HS-27A (cell line): ENCODE results near the gene VCL.
"Not testable (repeated sequence)": the region's sequence is repeated elsewhere in the genome, so short reads cannot be mapped to it uniquely, and the experiment has no call there.

Experiments
- DNase-seq: peaks from one replicate; pipeline ENCODE4 v3.0.0-alpha.2; 2012; ENCODE audit warnings: low read depth, missing footprints

The VCL gene

DNA sequence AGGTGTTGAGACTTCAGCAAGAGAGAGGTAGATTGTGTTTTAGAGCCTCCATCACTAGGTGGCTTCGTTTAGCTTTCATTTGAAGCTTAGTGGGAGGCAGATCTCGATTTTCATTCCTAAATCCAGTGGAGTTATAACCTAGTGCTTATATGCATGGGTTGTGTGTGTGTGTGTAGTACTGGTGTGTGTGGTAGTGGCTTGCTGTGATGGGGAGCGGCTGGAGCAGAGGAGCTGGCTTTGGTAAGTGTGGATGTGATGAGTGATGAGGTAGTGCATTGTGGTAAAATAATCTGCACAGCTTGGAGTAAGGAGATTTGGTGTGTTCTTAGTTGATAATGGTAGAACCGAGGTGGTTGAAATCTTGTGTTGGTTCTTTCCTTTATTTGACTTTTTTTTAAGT lies 109.5 kb downstream of the VCL start:
- DNase-seq: no peak

DNA sequence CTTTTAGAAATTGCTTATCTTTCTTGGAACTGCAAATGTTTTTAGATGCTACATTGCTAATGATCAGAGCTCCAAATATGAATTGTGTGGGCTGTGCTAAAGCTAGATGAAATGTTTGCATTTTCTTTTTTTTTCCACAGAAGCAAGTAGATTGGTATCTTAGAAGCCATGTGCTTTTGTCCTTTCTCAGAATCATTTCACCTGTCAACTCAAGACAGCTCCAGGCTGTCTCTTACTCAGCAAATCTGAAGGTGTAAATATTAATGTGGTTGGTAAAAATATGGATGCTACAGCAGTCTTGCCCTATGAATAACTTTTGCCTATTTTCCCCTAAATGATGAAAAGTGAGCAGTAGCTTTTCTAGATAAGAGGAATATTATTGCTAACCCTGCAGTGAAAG lies 111.5 kb downstream of the VCL start:
- no peak for DNase-seq

GRCh38 chr10:74110120-74110519 lies 112.2 kb downstream of the VCL start:
- DNase-seq: no peak

DNA sequence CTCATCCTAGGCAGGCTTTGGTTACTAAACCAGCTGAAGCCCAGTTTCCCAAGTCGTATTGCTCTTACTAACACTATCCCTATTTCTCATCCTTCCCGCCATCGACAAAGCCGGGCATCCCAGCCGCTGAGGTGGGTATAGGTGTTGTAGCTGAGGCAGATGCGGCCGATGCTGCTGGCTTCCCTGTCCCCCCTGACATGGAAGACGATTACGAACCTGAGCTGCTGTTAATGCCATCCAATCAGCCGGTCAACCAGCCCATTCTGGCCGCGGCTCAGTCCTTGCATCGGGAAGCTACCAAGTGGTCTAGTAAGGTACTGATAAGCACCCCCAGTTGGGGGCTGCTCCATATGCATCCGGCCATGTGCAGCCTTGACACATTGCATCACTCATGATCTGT lies 113.9 kb downstream of the VCL start:
- DNase-seq: no peak

DNA sequence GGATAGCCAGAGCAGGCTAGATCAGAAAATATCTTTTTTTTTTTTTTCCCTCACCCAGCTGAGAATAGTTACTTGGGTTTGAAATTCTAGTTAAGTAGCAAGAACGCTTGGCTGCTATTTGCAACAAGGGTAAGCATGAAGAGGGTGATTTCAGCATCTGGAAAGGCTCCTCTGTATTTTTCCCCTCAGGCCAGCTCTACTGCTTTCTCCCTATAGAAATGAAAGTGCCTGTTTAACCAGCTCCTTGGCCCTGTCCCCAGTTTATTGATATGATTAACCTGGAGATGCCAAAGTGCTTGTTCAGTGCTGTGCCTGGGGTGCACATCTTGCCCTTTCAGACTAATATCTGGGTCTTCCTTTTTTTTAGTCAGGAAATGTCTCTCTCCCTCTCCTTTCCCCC lies 115.6 kb downstream of the VCL start:
- DNase-seq: no peak

- no peak for DNase-seq
Observed at GRCh38 chr10:74114041-74114448, 116.1 kb downstream of the VCL start.

GRCh38 chr10:74117738-74118137 lies 119.8 kb downstream of the VCL start:
- no peak for DNase-seq

DNA sequence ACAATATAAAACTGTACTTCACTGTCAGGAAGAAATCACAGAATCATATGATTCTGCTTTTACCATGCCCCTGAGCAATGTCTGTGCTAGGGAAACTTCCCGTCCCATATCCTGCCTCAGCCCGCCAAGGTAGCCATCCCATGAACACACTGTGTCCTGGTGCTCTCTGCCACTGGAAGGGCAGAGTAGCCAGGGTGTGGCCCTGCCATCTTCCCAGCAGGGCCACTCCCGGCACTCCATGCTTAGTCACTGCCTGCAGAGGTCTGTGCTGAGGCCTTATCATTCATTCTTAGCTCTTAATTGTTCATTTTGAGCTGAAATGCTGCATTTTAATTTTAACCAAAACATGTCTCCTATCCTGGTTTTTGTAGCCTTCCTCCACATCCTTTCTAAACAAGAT lies 120.9 kb downstream of the VCL start:
- DNase-seq: no peak

DNA sequence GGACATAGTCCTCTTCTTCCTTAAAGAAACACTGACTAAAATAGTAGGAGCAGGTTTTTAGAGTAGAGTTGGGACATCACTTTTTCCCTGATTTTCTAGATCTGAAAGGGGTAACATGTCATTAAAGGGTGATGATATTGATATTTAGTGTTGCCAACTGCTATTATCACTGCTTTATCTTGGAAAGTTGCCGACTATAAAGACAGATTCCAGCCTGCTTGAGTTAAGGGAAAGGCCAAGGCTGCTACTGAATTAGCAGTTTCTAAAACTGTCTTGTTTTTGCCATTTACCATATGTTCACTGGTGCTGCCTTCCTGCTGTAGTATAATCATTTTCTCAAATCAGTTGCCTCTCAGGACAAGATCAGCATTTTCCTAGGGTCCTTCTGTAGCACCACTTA lies 123.0 kb downstream of the VCL start:
- no peak for DNase-seq

DNA sequence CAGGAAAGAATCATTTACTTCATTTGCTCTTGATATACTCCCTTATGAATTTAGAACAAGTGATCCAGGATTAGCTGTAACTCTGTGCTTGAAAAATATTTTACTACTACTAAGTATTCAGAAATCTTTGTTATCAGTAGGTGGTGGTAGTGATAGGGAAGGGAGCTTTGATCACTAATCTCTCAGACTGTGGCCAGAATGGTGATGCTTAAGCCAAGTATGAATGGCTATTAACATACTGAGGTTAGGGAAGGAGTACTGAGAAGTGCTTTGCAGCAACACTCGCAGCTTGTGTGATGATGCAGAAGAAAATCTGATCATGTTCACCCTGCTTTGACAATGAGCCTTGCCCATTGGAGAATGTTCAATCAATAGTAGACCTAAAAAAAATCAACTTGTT lies 123.5 kb downstream of the VCL start:
- DNase-seq: no peak

DNA sequence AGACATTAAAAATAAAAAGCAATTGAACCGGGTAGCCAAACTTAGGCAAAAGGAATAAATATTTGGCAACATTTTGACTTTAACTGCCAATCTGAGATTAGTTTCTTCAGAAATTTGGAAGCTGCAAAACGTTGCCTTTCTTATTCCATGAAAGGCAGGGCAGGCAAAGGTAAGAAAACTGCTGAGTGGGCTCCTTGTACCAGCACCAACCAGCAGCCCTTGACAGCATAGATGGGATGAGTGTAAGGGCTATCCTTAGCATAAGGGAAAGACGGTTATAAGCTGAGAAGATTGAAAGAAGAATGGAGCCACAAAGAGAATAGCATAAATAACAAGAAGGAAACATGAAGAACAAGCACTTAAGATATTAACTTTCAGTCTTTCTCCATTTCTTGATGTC lies 124.1 kb downstream of the VCL start:
- DNase-seq: no peak

- no peak for DNase-seq
Observed at GRCh38 chr10:74123081-74123480, 125.2 kb downstream of the VCL start.

DNA sequence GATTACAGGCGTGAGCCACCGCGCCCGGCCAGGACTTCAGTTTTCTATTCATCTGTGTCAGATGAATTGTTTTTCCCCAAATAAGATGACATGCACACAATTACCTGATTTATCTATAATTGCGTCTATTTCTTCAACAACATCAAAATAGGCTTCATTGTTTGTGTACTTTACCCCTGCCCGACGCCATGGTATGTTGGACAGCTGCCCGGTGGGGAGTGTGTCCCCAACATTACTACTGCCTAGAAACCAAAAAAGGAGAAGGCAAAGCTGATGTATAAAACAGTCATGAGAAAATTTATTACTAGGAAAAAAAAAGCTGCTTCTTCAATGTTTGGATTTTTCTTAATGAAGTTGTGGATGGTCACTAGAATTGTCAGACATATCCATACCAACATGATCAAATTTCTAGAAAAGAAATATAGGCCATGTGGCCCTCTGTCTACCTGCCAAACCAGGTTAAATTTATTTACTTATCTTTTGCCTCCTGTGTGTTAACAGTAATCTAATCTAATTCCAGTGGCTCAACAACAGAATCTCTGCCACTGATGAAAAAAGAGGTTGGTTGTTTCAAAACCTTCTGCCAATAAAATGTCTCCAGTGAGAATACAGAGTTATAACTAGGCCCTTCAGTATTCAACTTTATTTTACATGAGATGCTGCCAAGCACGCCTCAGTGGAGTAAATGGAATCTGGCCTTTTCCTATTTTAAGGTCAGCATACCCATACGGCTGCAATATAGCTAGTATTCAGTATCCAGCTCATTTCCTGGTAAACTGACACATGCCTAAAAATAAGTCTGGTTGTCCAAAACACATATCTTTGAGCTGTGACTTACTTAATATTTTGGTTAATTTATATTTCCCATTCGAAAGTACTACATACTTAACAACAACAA lies 136.3 kb downstream of the VCL start:
- no peak for DNase-seq

DNA sequence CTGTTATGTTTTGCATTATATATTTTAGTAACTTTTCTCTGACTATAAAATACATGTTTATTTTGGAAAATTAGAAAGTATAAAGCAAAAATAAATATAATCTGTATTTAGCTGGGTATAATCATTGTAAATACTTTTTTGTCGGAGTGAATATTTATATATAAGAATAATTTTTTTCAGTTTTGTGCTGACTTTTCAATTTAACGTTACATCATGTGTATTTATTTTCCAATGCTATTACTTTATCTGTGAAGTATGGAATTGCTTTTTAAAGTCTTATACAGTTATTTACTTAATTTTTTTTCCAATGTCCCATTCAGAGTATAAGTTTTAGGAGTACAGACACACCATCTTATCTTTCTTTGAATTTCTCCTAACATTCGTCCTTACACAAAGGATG lies 137.5 kb downstream of the VCL start:
- DNase-seq: no peak

GRCh38 chr10:74137992-74138391 lies 140.1 kb downstream of the VCL start:
- no peak for DNase-seq

GRCh38 chr10:74138596-74138995 lies 140.7 kb downstream of the VCL start:
- DNase-seq: not testable (repeated sequence)

GRCh38 chr10:74139981-74140380 lies 142.1 kb downstream of the VCL start:
- DNase-seq: no peak

DNA sequence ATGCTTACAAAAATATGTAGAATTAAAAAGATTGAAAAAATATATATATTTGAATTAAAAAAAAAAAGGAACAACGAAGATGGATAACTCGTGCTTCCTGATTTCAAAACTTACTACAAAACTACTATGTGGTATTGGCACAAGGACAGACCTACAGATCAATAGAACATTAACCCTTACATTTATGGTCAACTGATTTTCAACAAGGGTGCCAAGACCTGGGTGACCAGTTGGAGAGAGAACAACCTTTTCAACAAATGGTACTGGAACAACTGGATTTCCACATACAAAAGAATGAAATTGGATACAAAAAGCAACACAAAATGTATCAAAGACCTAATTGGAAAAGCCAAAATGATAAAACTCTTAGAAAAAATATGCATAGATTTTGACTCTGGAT lies 142.6 kb downstream of the VCL start:
- DNase-seq: no peak

- no peak for DNase-seq
Observed at GRCh38 chr10:74145133-74145532, 147.2 kb downstream of the VCL start.

DNA sequence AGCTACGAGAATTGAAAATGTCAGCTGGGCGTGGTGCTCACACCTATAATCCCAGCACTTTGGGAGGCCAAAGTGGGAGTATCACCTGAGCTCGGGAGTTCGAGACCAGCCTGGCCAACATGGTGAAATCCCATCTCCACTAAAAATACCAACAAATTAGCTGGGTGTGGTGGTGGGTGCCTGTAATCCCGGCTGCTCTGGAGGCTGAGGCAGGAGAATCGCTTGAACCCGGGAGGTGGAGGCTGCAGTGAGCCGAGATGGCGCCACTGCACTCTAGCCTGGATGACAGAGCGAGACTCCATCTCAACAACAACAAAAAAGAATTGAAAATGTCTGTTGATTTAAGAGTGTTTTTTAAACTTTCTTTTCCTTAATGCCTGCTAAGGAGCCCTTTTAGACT lies 149.1 kb downstream of the VCL start:
- not testable (repeated sequence) for DNase-seq

DNA sequence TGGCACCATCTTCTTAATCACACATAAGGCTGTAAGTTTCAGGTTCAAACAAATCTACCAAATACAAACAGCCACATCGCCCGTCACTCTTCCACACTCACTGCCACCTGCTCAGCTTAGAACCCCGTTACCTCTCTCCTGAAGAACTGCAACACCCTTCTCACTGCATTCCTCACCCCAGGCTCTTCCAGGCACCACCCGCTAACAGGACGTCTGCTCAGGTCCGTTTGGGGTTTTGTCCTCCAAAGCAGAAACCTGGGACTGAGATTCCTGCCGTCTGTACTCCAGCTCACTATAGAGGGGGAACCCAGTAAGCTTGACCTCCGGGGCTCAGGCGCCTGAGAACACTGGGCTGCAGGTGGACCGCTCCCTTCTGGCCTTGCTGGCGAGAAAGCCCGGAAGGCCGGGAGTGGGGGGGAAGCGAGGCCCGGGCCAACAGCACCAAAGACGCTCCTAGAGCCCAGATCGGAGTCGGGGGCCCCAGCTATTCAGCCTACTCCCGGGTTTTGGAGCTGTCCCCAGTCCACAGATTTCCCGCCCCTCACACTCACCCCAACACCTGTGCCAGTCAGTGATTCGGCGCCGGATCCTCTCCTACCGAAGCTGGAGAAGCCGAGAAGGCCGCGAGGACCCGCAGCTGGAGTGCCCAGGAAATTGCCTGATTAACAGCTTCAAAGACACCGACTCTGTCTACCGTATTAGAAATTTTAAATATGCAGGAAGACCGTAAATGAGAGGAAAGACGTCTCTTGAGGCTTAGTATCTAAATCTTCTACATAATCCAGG lies 152.5 kb downstream of the VCL start, which contains the start of gene AP3M1:
Gene AP3M1 (minus strand): TSS at position 625 of the 786 bp plus-strand sequence. CDS start 12,449 bp downstream, outside the sequence.
- DNase-seq: no peak

DNA sequence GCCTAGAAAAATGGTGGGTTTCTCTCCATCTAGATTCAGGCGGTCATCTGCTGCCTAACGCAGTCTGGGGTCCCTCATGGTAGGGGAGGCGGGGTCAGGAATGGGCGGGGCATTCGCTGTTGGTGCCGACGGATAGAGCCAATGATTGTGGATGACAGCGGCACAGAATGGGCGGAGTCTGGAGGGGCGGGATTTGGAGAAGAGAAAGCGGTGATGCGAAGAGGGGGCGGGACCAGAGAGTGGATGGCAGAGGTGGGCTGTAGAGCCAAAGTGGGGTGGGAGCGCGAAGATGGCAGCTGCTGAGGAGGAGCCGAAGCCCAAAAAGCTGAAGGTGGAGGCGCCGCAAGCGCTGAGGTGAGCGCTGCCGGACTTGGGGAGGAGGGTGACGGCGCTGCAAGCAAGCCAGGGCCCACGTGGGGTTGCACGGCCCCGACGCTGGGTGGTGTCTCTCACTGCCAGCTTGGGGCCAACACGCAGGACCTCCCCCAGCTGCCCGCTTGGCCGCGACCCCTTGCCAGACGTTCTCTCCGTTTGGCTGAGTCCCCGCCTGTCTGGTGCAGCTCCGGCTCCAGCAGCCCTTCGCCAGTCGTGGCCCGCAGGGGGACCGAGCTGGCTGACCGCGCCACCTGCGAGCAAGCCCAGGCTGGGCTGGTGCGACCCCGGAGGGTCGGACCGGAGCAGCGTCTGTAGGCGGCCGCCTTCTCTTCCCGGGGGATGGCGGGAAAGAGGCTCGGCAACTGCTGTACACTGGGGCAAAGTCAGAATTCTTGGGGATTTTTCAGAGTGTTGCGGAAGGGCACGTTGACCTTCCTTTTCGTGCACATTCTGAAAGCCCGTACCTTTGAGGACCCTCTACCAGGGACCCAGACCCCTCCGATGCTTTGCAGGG lies 153.3 kb downstream of the VCL start, which contains the start of gene ADK:
Gene ADK (plus strand): TSS at position 232 of the 889 bp plus-strand sequence. CDS start 58 bp downstream, at position 290.
- peak; percentile 88 for DNase-seq
